BJ (cell line): ENCODE results near the gene WDPCP. TPM values are rescaled to one million over a fixed set of nuclear protein-coding genes. Genes with fewer than 3 reads are reported as not detected.

Source experiments
- CTCF ChIA-PET: fragments of 350-600 bp; formaldehyde crosslinking; extraction: SDS; loops from one replicate; lab custom pipeline; 2021; ENCODE audit warnings: antibody characterized with exemption, inconsistent platforms; lab: Yijun Ruan, JAX
- POLR2A ChIA-PET: fragments of 300-600 bp; sonication (Branson Sonifier 250); formaldehyde crosslinking; extraction: SDS; loops from one replicate; lab custom pipeline; 2021; ENCODE audit warnings: antibody characterized with exemption; lab: Charles Lee
- DNase-seq: peaks from one replicate; pipeline ENCODE4 v3.0.0-alpha.2; 2011; ENCODE audit warnings: low read depth
- H3K27me3 ChIP-seq: 2 replicates; pipeline ENCODE4 v1.6.0; 2011; ENCODE audit warnings: low read length; ENCODE audit not compliant: control insufficient read depth, insufficient read depth
- H3K36me3 ChIP-seq: 2 replicates; pipeline ENCODE4 v1.5.1; 2011; ENCODE audit warnings: low read length; ENCODE audit not compliant: control insufficient read depth, insufficient read depth
- H3K4me3 ChIP-seq: 2 replicates; pipeline ENCODE4 v1.5.1; 2011; ENCODE audit warnings: low read depth, mild to moderate bottlenecking, control low read depth, low read length
- CTCF ChIP-seq: IDR thresholded peaks from 2 replicates; pipeline ENCODE4 v1.5.1; 2011; ENCODE audit warnings: low read depth, mild to moderate bottlenecking, control low read depth, inconsistent platforms, low read length, moderate library complexity; ENCODE audit not compliant: insufficient read depth
- polyA plus RNA-seq: library from polyadenylated mRNA; depleted of rRNA; stranded (reverse); fragments of >200 nt; gene quantifications from 2 replicates; pipeline ENCODE4 v1.2.3, GENCODE V29; 2011

The WDPCP gene
- polyA plus RNA-seq, 1 experiment, result 4.2 TPM

GRCh38 chr2:63539416-63540162 is 48.7 kb downstream of the WDPCP start:
- CTCF ChIA-PET, result interaction anchor here (0.6 kb wide), 1 partner anchor 98 kb away, joined by 3 read pairs; no protein-coding TSS in a partner anchor
- no peaks in the 10 kb centered on the region for H3K36me3 ChIP-seq
- H3K4me3 ChIP-seq, result no peak overlapping the region
- H3K27me3 ChIP-seq, result no peaks in the 10 kb centered on the region
- DNase-seq, result no peak
- POLR2A ChIA-PET, result no interaction called here
- no peak for TF ChIP-seq CTCF

- CTCF ChIA-PET, result interaction anchor here (1.1 kb wide), 1 partner anchor 42 kb away, joined by 3 read pairs; no protein-coding TSS in a partner anchor
- TF ChIP-seq CTCF, result no peak
- DNase-seq, result no peak
- POLR2A ChIA-PET, result no interaction called here
- no peaks in the 10 kb centered on the region for H3K36me3 ChIP-seq
- H3K27me3 ChIP-seq, result no peaks in the 10 kb centered on the region
- no peak overlapping the region for H3K4me3 ChIP-seq
These were observed 49.9 kb downstream of the WDPCP start for GRCh38 chr2:63538390-63538789.

GRCh38 chr2:63537306-63537705 is 51.0 kb downstream of the WDPCP start:
- ChIA-PET POLR2A (no interaction called here), CTCF (no interaction called here)
- Histone ChIP-seq H3K36me3 (no peaks in the 10 kb centered on the region), H3K27me3 (no peaks in the 10 kb centered on the region), H3K4me3 (no peak overlapping the region)
- no peak for TF ChIP-seq CTCF
- no peak for DNase-seq

GRCh38 chr2:63530704-63531279 is 57.5 kb downstream of the WDPCP start:
- H3K36me3 ChIP-seq, result no peaks in the 10 kb centered on the region
- no peak for DNase-seq
- H3K27me3 ChIP-seq, result no peaks in the 10 kb centered on the region
- ChIA-PET CTCF (interaction anchor here (1.1 to 1.6 kb wide), 2 partner anchors 13 kb away, joined by 3 to 5 read pairs; no protein-coding TSS in a partner anchor), POLR2A (no interaction called here)
- no peak for TF ChIP-seq CTCF
- H3K4me3 ChIP-seq, result no peak overlapping the region

- DNase-seq, result no peak
- CTCF ChIA-PET, result no interaction called here
- Histone ChIP-seq H3K4me3 (no peak overlapping the region), H3K36me3 (no peaks in the 10 kb centered on the region), H3K27me3 (no peaks in the 10 kb centered on the region)
- POLR2A ChIA-PET, result no interaction called here
- no peak for TF ChIP-seq CTCF
These were observed 62.4 kb downstream of the WDPCP start for GRCh38 chr2:63525905-63526304.
